Neural cell (in vitro differentiated cells): ENCODE measurements around the gene NOP10.

ENCODE experiments used
- CTCF ChIP-seq: fragments of 450-650 bp; IDR thresholded peaks from 2 replicates; pipeline ENCODE4 v1.5.1; 2014; ENCODE audit warnings: antibody characterized with exemption, mild to moderate bottlenecking, moderate library complexity; ENCODE audit not compliant: poor library complexity, severe bottlenecking
- EZH2 ChIP-seq: fragments of 200-600, 300-800 bp; shearing (Covaris generic), sonication (generic); IDR thresholded peaks from 2 replicates; pipeline ENCODE4 v1.6.1; 2014; ENCODE audit warnings: antibody characterized with exemption, low read length, borderline replicate concordance, mild to moderate bottlenecking; ENCODE audit not compliant: insufficient read depth, poor library complexity, severe bottlenecking
- REST ChIP-seq: IDR thresholded peaks from 2 replicates; pipeline ENCODE4 v1.6.1; 2012; ENCODE audit warnings: borderline replicate concordance

- TF ChIP-seq CTCF (no peak), EZH2 (no peak), REST (no peak)
Measured at GRCh38 chr15:34311563-34311962, 31.4 kb downstream of the NOP10 start.
